Adipocyte (in vitro differentiated cells): ENCODE results near the gene MDFI.

Experiments used
- DNase-seq: peaks from one replicate; pipeline ENCODE4 v3.0.0-alpha.2; 2015; ENCODE audit warnings: low read depth
- H3K27me3 ChIP-seq: replicated peaks from 2 replicates; pipeline ENCODE4 v1.7.0; 2013; ENCODE audit warnings: mild to moderate bottlenecking, low read length, moderate library complexity; ENCODE audit not compliant: control insufficient read depth, insufficient read depth
- H3K36me3 ChIP-seq: 2 replicates; pipeline ENCODE4 v1.7.0; 2013; ENCODE audit warnings: low read length, mild to moderate bottlenecking, moderate library complexity; ENCODE audit not compliant: control insufficient read depth, insufficient read depth, severe bottlenecking
- H3K4me1 ChIP-seq: 2 replicates; pipeline ENCODE4 v1.7.0; 2013; ENCODE audit warnings: mild to moderate bottlenecking, low read length, moderate library complexity; ENCODE audit not compliant: control insufficient read depth, insufficient read depth
- H3K4me3 ChIP-seq: 2 replicates; pipeline ENCODE4 v1.7.0; 2013; ENCODE audit warnings: mild to moderate bottlenecking, low read length, moderate library complexity
- H3K9ac ChIP-seq: 2 replicates; pipeline ENCODE4 v1.7.0; 2013; ENCODE audit warnings: mild to moderate bottlenecking, low read length, moderate library complexity
- H3K9me3 ChIP-seq: 2 replicates; pipeline ENCODE4 v1.7.0; 2013; ENCODE audit warnings: mild to moderate bottlenecking, low read length, moderate library complexity; ENCODE audit not compliant: control insufficient read depth

The MDFI gene

DNA sequence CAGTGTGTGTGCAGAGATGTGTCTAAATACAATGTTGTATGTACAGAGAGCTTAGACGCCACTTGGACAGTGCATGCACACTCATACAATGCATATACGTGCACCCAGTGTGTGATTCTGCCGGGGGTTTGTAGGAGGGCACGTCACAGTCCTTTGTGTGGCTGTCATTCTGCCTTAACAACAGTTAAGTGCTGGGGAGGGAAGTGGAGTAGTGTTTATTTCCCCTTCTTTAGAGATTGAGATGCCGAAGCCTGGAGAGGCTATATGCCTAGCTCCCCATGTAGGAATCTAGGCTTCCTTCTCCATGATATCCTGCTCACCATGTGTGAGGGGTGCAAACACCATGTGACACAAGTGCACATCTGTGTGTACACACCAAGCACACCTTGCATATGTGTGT is 38.2 kb downstream of the MDFI start:
- no peak overlapping the region for H3K4me3 ChIP-seq
- no peak overlapping the region for H3K9ac ChIP-seq

DNA sequence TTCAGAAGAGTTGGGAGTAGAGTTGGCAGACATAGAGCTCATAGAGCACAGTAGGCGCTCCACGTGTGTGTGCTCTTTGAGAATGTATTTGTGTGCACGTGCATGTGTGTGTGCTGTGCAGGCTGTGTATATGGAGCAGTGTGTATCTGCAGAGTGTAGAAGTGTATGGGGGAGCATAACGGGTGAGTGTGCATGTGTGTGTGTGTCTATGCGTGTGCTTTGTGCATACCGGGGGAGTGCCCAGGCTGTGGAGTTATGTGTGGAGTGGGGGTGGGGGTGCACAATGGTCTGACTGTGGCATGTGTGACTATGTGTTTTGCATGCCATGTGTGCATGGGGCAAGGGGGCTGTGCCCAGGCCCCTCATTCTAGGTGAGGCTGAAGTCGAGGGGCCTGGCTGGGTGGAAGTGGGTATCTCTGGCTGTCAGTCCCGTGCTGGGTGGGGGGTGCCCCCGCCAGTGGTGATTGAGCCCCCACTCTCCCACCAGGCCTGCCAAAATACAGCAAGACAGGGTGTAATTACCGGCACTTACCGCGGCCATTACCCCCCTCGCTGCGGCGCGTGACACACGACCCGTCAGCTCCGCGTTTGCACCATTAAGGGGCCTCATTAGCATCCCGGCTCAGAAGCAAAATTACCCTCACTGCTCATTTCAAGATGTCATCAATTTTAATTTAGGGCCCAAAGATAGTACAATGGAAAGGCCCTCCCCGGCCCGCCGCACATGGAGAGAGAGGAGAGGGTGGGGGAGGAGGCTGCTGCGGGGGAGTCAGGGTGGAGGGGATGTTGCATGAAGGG is 39.1 kb downstream of the MDFI start:
- Histone ChIP-seq H3K4me1 (no peaks in the 10 kb centered on the region), H3K4me3 (no peak overlapping the region), H3K27me3 (peaks cover 29% of the 10 kb centered on the region), H3K9me3 (no peaks in the 10 kb centered on the region), H3K9ac (no peak overlapping the region), H3K36me3 (no peaks in the 10 kb centered on the region)
- no peak for DNase-seq

More for the DNA sequence above, 38.2 kb downstream of the MDFI start:
- Histone ChIP-seq H3K9me3 (no peaks in the 10 kb centered on the region), H3K4me1 (no peaks in the 10 kb centered on the region), H3K36me3 (no peaks in the 10 kb centered on the region), H3K27me3 (peaks cover 35% of the 10 kb centered on the region)
- DNase-seq, result no peak

DNA sequence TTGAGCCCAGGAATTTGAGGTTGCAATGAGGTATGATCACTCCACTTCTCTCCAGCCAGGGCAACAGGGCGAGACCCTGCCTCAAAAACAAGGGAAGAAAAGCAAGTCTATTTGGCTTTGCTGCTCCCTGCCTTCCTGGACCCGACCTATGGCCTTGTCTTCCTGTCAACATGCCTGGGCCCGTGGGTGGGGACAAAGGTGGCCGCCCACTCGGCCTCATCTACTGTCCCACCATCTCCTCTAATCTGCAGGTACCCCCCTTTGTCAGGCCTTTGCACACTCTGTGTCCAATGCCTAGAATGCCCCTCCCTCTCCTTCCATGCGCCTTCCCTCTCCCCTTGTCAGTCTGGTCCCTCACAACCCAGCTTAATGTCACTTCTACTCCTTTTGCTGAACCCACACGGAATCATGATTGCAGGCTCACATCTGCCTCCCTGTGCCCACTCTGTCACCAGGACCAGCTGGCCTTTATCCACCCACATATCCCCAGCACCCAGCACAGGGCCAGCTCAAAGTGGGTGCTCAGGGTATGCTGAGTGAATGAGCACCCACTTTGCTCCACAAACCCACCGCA is 40.3 kb downstream of the MDFI start:
- Histone ChIP-seq H3K9me3 (no peaks in the 10 kb centered on the region), H3K9ac (no peak overlapping the region), H3K4me3 (no peak overlapping the region), H3K36me3 (no peaks in the 10 kb centered on the region), H3K4me1 (peaks cover 4% of the 10 kb centered on the region), H3K27me3 (peaks cover 23% of the 10 kb centered on the region)
- DNase-seq, result no peak

DNA sequence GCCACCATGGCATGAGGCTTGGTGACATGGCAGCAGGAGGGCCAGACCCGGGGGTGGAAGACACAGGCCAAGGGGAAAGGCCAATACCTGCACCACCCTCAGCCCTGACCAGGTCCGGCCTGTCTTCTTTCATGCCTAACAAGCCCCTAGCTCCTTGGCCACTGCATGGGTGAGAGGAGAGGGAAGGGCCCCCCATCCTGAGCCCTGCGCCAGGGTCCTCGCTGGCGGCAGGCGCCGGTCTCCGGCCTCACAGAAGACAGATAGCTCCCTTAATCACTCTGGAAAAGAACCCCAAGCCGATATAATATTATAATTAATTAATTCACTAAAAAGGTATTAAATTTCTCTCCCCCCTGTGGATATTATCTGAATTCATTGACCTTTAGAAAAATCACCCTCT is 41.4 kb downstream of the MDFI start:
- Histone ChIP-seq H3K4me3 (no peak overlapping the region), H3K4me1 (peaks cover 10% of the 10 kb centered on the region), H3K9me3 (no peaks in the 10 kb centered on the region), H3K9ac (no peak overlapping the region), H3K27me3 (peaks cover 22% of the 10 kb centered on the region), H3K36me3 (no peaks in the 10 kb centered on the region)
- DNase-seq, result no peak

DNA sequence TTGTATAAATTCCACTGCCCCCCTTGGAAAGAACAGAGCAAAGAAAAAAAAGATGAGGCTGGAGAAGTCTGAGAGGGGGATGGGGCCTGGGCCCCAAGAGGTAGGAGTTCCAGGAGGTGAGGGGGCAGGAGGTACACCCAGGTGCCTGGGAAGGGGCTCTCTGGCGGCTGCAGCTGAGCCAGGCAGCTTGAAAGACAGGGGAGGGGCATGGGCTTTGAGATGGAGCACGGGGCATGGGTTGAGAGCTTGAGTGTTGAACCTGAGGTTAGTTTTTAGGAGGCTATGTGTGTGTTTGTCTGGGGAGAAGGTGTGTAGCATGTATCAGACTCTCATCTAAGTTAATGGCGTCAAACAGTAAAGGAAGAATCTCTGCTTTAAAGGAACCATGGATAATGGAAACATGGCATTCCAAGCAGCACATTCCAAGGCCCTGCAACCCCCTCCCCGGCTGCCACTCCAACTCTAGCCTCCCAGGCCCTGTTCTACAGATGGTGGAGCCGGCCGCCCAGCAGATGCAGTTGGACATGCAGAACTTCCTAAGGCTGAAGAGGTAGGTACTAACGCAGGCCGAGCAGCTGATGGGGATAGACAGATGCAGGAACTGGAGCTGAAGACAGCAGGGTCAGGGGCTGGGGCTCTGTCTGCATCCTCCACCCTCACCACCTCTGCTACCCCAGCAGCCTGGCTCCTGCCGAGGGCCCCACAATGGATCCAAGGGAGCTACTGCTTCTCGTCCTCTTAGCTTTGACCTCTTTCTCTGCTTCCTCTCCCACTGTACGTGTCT is 42.1 kb downstream of the MDFI start:
- H3K9ac ChIP-seq, result no peak overlapping the region
- no peaks in the 10 kb centered on the region for H3K9me3 ChIP-seq
- no peak for DNase-seq
- peaks cover 10% of the 10 kb centered on the region for H3K4me1 ChIP-seq
- no peak overlapping the region for H3K4me3 ChIP-seq
- H3K27me3 ChIP-seq, result peaks cover 22% of the 10 kb centered on the region
- H3K36me3 ChIP-seq, result no peaks in the 10 kb centered on the region

DNA sequence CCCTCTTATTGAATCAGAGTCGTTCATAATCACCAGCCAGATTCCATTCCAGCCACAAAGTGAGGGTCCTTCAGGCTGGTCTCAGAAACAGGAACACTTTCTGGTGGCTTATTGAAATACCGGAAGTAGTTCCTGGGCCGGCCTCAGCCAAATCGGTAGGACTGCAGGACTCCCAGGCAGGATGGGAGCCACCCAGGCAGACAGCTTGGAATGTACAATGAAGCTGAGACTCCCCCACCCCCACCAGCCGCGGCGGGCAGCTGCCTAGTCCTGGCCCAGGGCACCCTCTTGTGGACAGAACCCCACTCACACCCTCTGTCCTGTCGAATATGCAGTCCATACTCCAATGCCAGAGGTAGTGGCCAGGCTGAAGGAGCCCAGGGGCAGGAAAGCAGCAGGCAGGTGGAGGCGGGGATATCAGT is 43.8 kb downstream of the MDFI start:
- Histone ChIP-seq H3K9me3 (no peaks in the 10 kb centered on the region), H3K36me3 (peaks cover 3% of the 10 kb centered on the region), H3K9ac (no peak overlapping the region), H3K4me3 (no peak overlapping the region), H3K27me3 (peaks cover 5% of the 10 kb centered on the region), H3K4me1 (peaks cover 10% of the 10 kb centered on the region)
- peak; percentile 96 for DNase-seq

DNA sequence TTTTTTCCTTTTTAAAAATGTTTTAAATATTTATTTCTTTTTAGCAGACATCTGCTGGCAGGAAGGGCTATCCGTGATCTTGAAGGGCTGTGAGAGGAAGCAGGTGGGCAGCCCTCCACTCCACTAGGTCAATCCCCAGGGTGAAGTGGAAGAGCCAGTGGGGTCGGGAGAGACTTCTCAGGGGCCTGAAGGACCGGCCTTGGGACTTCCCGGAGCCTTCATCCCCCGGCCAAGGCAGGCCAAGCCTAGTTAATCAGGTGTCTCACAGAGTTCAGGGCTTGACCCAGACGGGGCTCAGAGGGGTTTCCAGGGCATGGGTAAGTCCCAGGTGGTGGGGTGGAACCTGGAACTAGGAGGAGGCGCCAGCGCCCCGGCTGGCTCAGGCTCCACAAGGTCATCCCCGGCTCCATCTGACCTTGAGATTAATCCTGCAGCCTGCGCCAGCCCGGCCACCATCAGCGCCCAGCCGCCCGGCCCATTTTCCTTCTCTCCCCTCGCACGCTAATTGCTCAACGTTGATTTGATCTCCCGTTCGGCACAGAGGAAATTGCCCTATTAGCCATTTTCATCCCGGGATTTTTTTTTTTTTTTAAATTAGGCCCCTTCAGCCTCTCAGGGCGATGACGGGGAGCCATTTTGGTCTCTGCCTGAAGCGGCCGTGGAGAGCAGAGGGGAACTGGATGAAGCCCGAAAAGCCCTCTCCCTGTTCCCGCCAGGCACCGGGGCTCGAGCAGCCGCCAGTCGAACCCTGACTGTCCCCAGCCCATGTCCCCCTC is 44.4 kb downstream of the MDFI start:
- peak overlapping the region; percentile 66 for H3K4me3 ChIP-seq
- H3K36me3 ChIP-seq, result peaks cover 3% of the 10 kb centered on the region
- no peak for DNase-seq
- peaks cover 11% of the 10 kb centered on the region for H3K4me1 ChIP-seq
- H3K9ac ChIP-seq, result peak overlapping the region; percentile 82
- H3K27me3 ChIP-seq, result peaks cover 4% of the 10 kb centered on the region
- H3K9me3 ChIP-seq, result no peaks in the 10 kb centered on the region

DNA sequence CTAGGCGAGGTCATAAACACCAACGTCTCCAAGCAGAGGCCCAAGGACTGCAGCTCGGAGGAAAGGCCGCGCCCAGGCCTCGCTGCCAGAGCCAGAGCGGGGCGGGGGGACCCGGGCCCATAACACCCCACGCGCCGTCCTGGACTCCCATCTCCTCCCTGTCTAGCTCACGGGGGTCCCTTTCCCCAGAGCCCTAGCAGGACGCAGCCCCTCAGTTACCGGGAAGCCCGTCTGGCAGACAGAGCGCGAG is 44.9 kb downstream of the MDFI start:
- DNase-seq, result no peak
- Histone ChIP-seq H3K27me3 (peaks cover 4% of the 10 kb centered on the region), H3K9me3 (no peaks in the 10 kb centered on the region), H3K9ac (peak overlapping the region; percentile 82), H3K36me3 (peaks cover 3% of the 10 kb centered on the region), H3K4me3 (peak overlapping the region; percentile 66), H3K4me1 (peaks cover 15% of the 10 kb centered on the region)

DNA sequence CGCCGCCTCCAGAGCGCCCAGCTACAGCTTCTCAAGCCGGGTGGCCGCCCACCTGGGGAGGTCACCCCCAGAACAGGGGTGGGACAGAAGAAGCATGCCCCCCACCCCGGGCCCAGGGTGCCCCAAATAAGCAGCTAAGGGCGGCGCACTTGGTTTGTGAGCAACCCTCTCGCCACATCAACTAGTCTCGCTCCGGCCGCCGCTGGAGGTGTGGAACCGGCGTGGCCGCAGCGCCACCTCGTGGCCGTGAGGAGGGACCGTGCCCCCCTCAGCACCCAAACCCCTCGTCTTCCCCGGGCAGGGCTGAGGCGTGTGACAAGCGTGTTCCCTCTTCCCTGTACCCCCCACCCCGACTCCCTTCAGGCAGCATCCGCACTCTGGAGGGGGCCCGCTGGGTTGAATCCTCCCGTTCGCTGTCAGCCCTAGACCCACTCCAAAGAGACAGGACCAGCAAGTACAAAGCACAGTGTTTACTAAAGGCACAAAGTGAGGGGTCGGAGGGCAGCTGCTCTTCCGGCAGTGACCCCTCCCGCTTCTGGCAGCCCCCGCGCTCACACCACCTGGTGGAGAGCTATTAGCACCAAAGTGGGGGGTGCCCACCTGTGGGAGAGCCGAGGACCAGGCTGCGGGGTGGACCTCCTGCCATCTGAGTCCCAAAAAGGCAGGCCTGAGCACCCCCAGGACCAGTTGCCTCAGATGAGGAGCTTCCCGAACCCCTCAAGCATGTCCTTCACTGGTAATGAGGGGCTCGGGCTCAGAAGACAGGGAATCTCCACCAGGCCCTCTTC is 45.4 kb downstream of the MDFI start:
- Histone ChIP-seq H3K4me1 (peaks cover 20% of the 10 kb centered on the region), H3K4me3 (peak overlapping the region; percentile 66)
- peak; percentile 89 for DNase-seq

DNA sequence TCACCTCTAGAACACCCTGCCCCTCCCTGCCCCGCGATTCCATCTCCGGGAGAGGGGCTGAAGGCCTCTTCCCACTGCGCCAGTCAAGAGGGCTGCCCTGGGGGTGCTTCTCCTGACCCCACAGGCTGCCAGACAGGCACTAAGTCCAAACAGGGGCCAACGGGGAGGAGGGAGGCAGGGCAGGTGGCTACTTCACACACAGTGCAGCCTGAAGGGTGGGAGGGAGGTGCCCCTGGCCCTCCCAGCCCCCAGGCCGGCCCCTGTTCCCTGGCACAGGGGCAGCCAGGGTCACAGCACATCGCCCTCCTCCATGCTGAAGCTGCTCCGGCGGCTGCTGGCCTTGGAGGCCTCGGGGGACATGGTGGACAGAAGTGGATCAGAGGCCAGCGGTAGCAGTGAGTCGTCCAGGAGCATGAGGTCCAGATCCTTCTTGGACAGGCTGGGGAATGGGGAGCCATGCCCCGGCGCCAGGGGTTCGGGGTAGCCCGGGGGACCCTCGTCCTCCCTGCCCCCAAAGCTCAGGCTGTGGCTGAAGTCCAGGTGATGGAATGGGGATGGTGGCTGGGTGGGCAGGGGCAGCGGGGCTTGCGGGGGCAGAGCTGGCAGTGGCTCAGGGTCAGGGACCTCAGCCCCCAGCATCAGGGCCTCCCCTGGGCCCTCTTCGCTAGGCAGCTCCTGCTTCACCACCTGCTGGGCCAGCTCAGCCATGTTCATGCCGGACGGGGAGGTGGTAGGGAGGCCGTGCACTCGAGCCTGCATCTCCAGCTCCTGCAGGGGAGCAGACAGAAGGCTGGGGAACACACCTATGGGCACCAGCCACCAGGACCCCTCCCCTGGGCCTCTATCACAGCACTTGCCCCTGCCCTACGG is 46.3 kb downstream of the MDFI start:
- Histone ChIP-seq H3K4me3 (no peak overlapping the region), H3K9ac (no peak overlapping the region), H3K4me1 (peaks cover 27% of the 10 kb centered on the region), H3K9me3 (no peaks in the 10 kb centered on the region), H3K36me3 (peaks cover 3% of the 10 kb centered on the region), H3K27me3 (no peaks in the 10 kb centered on the region)
- no peak for DNase-seq

More for the DNA sequence above, 45.4 kb downstream of the MDFI start:
- H3K27me3 ChIP-seq, result peaks cover under 1% of the 10 kb centered on the region
- no peaks in the 10 kb centered on the region for H3K9me3 ChIP-seq
- H3K36me3 ChIP-seq, result peaks cover 3% of the 10 kb centered on the region
- H3K9ac ChIP-seq, result peak overlapping the region; percentile 82
